NCI-H187 (cell line): ENCODE data around the gene ART3.
"Not testable (repeated sequence)": the region's sequence is repeated elsewhere in the genome, so short reads cannot be mapped to it uniquely, and the experiment has no call there.

Experiments
- DNase-seq, 2 experiments: peaks; one replicate each; lab custom pipeline; 2025; lab: John Stamatoyannopoulos, UW

The ART3 gene

DNA sequence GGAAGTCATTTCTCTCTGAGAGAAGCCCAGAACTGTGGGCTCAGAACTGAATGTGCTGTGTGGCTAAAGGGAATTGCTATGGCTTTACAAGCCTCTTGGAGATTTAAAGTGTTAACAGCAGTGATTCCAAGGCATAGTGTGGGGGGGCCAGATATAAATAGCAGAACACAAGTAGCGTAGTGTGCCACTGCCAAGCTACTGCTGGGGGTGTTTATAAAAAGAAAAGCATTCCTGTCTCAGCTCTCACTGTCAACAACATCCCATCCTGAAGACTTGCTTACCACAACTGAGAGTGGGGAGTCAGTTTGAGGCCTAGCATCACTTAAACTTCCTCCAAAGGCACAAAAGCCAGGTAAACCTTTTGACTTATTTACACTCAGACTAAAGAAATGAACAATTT, at the start of gene ART3:
TSS of gene ART3 (plus strand) at position 242 of the 400 bp plus-strand sequence. CDS start 1,181 bp downstream, outside the sequence.
- no peak for DNase-seq

DNA sequence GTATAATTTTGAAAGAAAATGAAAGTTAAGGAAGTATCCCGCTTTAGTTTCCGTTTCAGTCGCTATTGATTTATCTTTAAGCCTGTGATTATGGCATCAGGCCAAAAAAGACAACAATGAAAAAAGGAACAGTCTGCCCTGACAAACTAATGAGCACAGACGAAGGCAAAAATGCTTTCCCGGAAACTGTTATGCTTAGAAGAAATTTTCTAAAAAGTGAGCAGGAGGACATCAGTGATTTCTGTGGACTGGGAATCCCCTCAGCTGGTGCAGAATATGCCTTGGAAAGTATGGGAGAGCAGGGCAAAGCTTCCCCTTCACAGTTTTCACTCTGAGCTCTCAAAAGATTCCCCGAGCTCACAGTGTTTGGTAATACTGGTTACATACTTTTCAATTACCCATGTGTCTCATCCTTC, 46.2 kb upstream of the ART3 start:
- no peak for DNase-seq

- DNase-seq = no peak
Observed at GRCh38 chr4:76029300-76029699, 45.2 kb upstream of the ART3 start.

- no peak for DNase-seq
Observed at GRCh38 chr4:76035141-76035540, 39.4 kb upstream of the ART3 start.

DNA sequence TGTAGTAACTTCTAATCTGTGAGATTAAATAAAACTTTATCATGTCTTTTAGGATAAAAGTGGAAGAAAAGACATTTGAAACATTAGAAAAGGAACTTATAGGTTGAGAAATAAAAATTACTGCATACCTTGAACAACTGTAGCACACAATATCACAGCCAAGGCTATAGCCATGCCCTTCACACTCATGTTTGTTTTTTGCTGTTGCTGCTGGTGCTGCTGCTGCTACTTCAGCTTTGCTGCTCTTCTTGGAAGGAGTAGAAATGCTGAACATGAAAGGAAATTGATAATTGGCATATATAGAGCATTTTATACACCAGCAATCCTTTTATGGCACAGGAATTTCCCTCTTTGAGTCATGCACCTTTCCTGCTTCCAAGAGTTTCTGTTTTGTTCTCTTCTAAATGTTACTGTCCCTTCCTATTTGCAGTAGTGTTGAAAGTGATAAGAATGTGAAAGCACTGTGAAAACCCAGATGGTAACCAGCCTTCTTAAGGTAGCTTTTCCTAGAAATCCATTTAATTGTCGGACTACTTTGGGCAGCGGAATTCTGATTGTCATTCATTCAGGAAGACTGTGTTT, 38.6 kb upstream of the ART3 start, which contains the start of gene CXCL11:
TSS of gene CXCL11 (minus strand) at position 272 of the 582 bp plus-strand sequence. CDS start at position 189, 83 bp downstream.
- DNase-seq = no peak

GRCh38 chr4:76036855-76037254, 37.7 kb upstream of the ART3 start:
- DNase-seq = no peak

DNA sequence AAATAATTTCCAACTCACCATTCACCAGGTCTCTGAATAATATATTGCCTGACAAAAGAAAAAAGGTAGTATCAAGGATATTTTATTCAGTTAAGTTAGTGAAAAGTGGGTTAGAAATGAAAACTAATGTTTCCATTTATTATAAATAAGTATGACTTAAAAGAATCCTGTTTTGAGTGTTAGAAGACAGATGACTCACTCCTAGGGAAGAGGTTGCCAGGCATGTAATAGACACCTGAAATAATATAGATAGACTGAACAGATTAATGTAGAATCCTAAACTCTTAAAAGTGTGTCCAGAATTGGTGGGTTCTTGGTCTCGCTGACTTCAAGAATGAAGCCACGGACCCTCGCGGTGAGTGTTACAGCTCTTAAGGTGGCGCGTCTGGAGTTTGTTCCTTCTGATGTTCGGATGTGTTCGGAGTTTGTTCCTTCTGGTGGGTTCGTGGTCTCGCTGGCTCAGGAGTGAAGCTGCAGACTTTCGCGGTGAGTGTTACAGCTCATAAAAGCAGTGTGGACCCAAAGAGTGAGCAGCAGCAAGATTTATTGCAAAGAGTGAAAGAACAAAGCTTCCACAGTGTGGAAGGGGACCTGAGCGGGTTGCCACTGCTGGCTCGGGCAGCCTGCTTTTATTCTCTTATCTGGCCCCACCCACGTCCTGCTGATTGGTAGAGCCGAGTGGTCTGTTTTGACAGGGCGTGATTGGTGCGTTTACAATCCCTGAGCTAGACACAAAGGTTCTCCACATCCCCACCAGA, 32.1 kb upstream of the ART3 start:
- DNase-seq = not testable (repeated sequence)

DNA sequence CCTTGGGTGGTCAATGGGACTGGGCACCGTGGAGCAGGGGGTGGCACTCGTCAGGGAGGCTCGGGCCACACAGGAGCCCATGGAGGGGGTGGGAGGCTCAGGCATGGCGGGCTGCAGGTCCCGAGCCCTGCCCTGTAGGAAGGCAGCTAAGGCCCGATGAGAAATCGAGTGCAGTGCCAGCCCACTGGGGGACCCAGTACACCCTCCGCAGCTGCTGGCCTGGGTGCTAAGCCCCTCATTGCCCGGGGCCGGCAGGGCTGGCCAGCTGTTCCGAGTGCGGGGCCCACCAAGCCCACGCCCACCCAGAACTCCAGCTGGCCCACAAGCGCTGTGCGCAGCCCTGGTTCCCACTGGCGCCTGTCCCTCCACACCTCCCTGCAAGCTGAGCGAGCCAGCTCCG, 31.2 kb upstream of the ART3 start:
- DNase-seq = not testable (repeated sequence)

DNA sequence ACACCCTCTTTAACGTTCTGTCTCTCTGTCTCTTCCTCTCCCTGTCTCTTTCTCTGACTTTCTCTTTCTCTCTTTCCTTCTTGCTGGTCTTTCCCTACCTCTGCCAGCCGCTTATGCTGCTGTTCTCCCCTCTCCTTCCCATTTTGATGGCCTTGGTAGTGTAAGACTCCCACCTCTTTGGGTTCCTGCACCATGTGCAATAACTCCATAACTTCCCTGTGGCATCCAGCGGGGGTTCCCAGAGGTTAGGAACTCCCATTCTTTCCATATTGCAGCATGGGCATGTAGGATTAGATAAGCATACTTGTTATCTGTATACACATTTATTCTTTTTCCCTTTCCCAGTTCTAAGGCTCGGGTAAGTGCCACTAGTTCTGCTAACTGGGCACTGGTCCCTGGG, 29.8 kb upstream of the ART3 start:
- DNase-seq = not testable (repeated sequence)

- not testable (repeated sequence) for DNase-seq
Observed at GRCh38 chr4:76049860-76050416, 24.6 kb upstream of the ART3 start.

- not testable (repeated sequence) for DNase-seq
Observed at GRCh38 chr4:76050560-76051050, 23.9 kb upstream of the ART3 start.

- no peak for DNase-seq
Observed at GRCh38 chr4:76053730-76054129, 20.8 kb upstream of the ART3 start.

GRCh38 chr4:76055016-76055415, 19.5 kb upstream of the ART3 start:
- DNase-seq = no peak

GRCh38 chr4:76055421-76055820, 19.1 kb upstream of the ART3 start:
- no peak for DNase-seq

GRCh38 chr4:76058302-76058701, 16.2 kb upstream of the ART3 start:
- DNase-seq = no peak

GRCh38 chr4:76058888-76059426, 15.6 kb upstream of the ART3 start:
- no peak for DNase-seq

GRCh38 chr4:76059750-76060149, 14.8 kb upstream of the ART3 start:
- no peak for DNase-seq

- no peak for DNase-seq
Observed at GRCh38 chr4:76060506-76060905, 14.0 kb upstream of the ART3 start.

- DNase-seq = no peak
Observed at GRCh38 chr4:76061421-76061820, 13.1 kb upstream of the ART3 start.

- no peak for DNase-seq
Observed at GRCh38 chr4:76061982-76062381, 12.5 kb upstream of the ART3 start.

GRCh38 chr4:76066546-76066945, 8.0 kb upstream of the ART3 start:
- DNase-seq = no peak

DNA sequence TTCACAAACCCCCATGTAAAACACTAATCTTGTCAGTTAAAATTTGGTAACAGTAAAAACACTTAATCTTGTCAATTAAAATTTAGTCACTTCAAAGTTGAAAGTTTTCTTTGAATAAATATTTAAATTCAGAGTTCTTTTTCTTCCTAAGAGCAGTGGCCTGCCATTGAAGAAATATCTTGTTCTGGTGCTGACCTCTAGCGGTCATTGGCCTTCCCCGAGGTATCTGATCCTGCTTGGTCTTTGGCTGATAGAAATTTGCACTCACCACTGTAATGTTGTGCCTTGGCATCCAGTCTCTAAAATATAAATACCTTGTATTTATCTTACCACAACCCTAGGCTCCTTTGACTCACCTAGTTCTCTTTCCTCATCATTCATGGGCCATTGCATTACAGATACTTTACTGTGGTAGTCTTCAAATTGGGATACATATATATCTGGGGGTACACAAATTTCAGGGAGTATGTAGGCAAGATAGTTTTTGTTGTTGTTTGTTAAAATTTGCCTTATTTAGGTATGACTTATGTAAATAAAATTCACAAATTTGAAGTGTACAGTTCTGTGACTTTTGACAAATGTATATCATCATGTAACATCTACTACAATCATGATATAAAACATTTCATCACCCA, 6.7 kb upstream of the ART3 start:
- peak; percentile 19 to 26 for DNase-seq
